A549 (cell line): ENCODE results near the gene TLE1.

Source experiments
- CHD2 ChIP-seq: fragments of 150-350 bp; IDR thresholded peaks from 2 replicates; pipeline ENCODE4 v1.6.1; 2014; ENCODE audit warnings: low read length; ENCODE audit not compliant: partially characterized antibody
- CHD4 ChIP-seq: fragments of 200-600 bp; sonication (generic); IDR thresholded peaks from 2 replicates; pipeline ENCODE4 v1.6.1; 2016; ENCODE audit warnings: antibody characterized with exemption, mild to moderate bottlenecking, borderline replicate concordance
- CTCF ChIP-seq: fragments of >200 bp; sonication (Bioruptor Twin); formaldehyde crosslinking; IDR thresholded peaks from 3 replicates; pipeline ENCODE4 v1.5.1; 2016
- GATA3 ChIP-seq: IDR thresholded peaks from 2 replicates; pipeline ENCODE4 v1.6.1; 2012; ENCODE audit warnings: borderline replicate concordance
- JUNB ChIP-seq: fragments of >200 bp; sonication (Bioruptor Twin); formaldehyde crosslinking; IDR thresholded peaks from 2 replicates; pipeline ENCODE4 v1.6.1; 2016
- POLR2A ChIP-seq: IDR thresholded peaks from 2 replicates; pipeline ENCODE4 v1.6.1; 2012; ENCODE audit warnings: mild to moderate bottlenecking, low read length
- RFX5 ChIP-seq: fragments of 450-650 bp; IDR thresholded peaks from 2 replicates; pipeline ENCODE4 v1.7.1; 2014; ENCODE audit warnings: antibody characterized with exemption, mild to moderate bottlenecking, moderate library complexity
- RNF2 ChIP-seq: fragments of 200-600 bp; sonication (generic); IDR thresholded peaks from 2 replicates; pipeline ENCODE4 v1.6.1; 2016; ENCODE audit warnings: low read depth, mild to moderate bottlenecking, antibody characterized with exemption, moderate library complexity, borderline replicate concordance
- TFCP2L1 ChIP-seq: fragments of 250-450 bp; sonication (Bioruptor Pico); IDR thresholded peaks from 2 replicates; pipeline ENCODE4 v1.5.0; 2021; ENCODE audit warnings: mild to moderate bottlenecking
- TF ChIP-seq, protein P1 (sequence below): fragments of 200-600 bp; sonication (generic); IDR thresholded peaks from 2 replicates; pipeline ENCODE4 v1.6.1; 2016; ENCODE audit warnings: antibody characterized with exemption, mild to moderate bottlenecking, moderate library complexity

GRCh38 chr9:81669866-81670265 lies 19.5 kb downstream of the TLE1 start:
- no peak for TF ChIP-seq RNF2
- no peak for TF ChIP-seq JUNB
- no peak for TF ChIP-seq RFX5
- TF ChIP-seq CTCF: no peak
- TF ChIP-seq CHD4: no peak
- no peak for TF ChIP-seq POLR2A
- TF ChIP-seq, protein P1, sequence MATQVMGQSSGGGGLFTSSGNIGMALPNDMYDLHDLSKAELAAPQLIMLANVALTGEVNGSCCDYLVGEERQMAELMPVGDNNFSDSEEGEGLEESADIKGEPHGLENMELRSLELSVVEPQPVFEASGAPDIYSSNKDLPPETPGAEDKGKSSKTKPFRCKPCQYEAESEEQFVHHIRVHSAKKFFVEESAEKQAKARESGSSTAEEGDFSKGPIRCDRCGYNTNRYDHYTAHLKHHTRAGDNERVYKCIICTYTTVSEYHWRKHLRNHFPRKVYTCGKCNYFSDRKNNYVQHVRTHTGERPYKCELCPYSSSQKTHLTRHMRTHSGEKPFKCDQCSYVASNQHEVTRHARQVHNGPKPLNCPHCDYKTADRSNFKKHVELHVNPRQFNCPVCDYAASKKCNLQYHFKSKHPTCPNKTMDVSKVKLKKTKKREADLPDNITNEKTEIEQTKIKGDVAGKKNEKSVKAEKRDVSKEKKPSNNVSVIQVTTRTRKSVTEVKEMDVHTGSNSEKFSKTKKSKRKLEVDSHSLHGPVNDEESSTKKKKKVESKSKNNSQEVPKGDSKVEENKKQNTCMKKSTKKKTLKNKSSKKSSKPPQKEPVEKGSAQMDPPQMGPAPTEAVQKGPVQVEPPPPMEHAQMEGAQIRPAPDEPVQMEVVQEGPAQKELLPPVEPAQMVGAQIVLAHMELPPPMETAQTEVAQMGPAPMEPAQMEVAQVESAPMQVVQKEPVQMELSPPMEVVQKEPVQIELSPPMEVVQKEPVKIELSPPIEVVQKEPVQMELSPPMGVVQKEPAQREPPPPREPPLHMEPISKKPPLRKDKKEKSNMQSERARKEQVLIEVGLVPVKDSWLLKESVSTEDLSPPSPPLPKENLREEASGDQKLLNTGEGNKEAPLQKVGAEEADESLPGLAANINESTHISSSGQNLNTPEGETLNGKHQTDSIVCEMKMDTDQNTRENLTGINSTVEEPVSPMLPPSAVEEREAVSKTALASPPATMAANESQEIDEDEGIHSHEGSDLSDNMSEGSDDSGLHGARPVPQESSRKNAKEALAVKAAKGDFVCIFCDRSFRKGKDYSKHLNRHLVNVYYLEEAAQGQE: no peak
- no peak for TF ChIP-seq TFCP2L1 (CRISPR knock-in tag)
- no peak for TF ChIP-seq GATA3
- TF ChIP-seq CHD2: no peak
